GM12891 (cell line): ENCODE data around the gene AP5B1.

Source experiments
- POLR2A ChIP-seq: IDR thresholded peaks from 2 replicates; pipeline ENCODE4 v1.6.1; 2011; ENCODE audit warnings: low read depth, low read length, control low read depth
- POLR2AphosphoS5 ChIP-seq: IDR thresholded peaks from 2 replicates; pipeline ENCODE4 v1.6.1; 2011; ENCODE audit warnings: low read depth, low read length, control low read depth
- POU2F2 ChIP-seq: IDR thresholded peaks from 2 replicates; pipeline ENCODE4 v1.6.1; 2011; ENCODE audit warnings: low read depth, mild to moderate bottlenecking, control low read depth, low read length, moderate library complexity
- SPI1 ChIP-seq: IDR thresholded peaks from 2 replicates; pipeline ENCODE4 v1.6.1; 2011; ENCODE audit warnings: low read depth, low read length, control low read depth
- TAF1 ChIP-seq: IDR thresholded peaks from 2 replicates; pipeline ENCODE4 v1.6.1; 2011; ENCODE audit warnings: low read depth, low read length, control low read depth

- TF ChIP-seq POLR2A (no peak), POU2F2 (no peak), TAF1 (no peak), POLR2AphosphoS5 (no peak), SPI1 (no peak)
Measured at GRCh38 chr11:65817312-65817834, 36.6 kb upstream of the AP5B1 start.
